GM10266 (cell line): ENCODE measurements around the gene POC1B.

Source experiments
- DNase-seq: peaks from one replicate; pipeline ENCODE4 v3.0.0; 2012; ENCODE audit errors: extremely low spot score
- TF ChIP-seq, protein P1 (sequence below): IDR thresholded peaks from 2 replicates; pipeline ENCODE4 v1.5.1; 2012; ENCODE audit warnings: mild to moderate bottlenecking, low read depth; ENCODE audit not compliant: control insufficient read depth, insufficient read depth; ENCODE audit errors: missing control alignments

POC1B gene

GRCh38 chr12:89412665-89413064, 113.2 kb downstream of the POC1B start:
- no peak for DNase-seq
- TF ChIP-seq, protein P1, sequence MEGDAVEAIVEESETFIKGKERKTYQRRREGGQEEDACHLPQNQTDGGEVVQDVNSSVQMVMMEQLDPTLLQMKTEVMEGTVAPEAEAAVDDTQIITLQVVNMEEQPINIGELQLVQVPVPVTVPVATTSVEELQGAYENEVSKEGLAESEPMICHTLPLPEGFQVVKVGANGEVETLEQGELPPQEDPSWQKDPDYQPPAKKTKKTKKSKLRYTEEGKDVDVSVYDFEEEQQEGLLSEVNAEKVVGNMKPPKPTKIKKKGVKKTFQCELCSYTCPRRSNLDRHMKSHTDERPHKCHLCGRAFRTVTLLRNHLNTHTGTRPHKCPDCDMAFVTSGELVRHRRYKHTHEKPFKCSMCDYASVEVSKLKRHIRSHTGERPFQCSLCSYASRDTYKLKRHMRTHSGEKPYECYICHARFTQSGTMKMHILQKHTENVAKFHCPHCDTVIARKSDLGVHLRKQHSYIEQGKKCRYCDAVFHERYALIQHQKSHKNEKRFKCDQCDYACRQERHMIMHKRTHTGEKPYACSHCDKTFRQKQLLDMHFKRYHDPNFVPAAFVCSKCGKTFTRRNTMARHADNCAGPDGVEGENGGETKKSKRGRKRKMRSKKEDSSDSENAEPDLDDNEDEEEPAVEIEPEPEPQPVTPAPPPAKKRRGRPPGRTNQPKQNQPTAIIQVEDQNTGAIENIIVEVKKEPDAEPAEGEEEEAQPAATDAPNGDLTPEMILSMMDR = no peak

GRCh38 chr12:89411846-89412245, 114.0 kb downstream of the POC1B start:
- TF ChIP-seq, protein P1 = no peak
- DNase-seq = no peak

- no peak for DNase-seq
- TF ChIP-seq, protein P1 = no peak
These were observed 114.6 kb downstream of the POC1B start for GRCh38 chr12:89411234-89411633.

- TF ChIP-seq, protein P1 = no peak
- no peak for DNase-seq
These were observed 120.1 kb downstream of the POC1B start for GRCh38 chr12:89405626-89406345.

DNA sequence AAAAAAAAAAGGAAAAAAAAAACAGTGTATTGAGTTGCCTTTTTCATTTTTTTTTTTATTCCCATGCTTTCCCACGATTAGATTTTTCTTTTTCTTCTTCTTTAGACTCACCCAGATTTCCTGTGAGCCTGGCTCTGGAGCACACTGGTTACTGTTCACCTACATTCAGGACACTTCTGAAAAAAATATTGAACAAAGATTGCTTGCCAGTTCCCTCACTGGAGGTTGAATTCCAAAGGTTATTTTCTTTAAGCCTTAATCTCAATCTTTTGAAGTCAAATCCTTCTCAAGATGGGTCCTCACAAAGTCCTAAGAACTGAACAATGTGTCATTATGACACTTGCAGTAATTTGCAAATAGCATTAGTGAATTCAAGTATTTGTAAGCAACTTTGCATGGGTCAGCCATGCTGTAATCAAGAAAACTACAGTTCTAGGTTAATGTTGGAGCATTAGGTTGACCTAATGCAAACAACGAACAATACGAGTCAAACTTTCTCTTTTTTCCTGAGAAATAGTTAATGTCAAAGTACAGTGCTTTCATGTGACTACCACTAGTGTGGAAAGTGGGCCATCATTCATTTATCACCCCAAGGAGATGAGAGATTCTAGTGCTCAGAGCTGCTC, 124.3 kb downstream of the POC1B start:
- no peak for DNase-seq
- TF ChIP-seq, protein P1 = no peak

- DNase-seq = no peak
- TF ChIP-seq, protein P1 = no peak
These were observed 125.4 kb downstream of the POC1B start for GRCh38 chr12:89400415-89400814.

DNA sequence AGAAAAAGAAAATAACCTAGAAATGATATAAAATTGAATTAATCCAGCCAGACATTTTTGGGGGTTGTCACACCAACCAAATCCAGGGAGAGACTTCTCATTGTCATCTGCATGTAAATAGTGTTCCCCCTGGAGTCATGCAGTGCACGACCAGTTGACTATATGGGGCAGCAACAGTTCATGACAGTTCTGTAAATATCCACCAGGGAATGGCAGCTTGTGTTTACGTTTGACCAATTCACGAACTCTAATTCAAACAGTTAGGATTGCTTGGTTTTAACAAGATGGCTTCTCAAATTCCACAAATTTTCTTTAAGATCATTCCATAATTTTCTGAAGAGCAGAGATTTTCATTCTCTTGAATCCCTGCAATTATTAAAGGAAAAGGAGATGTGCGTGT, 130.1 kb downstream of the POC1B start:
- DNase-seq = no peak
- TF ChIP-seq, protein P1 = no peak
